HEK293 (cell line): ENCODE results near the gene CMIP.

Source experiments
- CTCF ChIA-PET: fragments of 350-600 bp; formaldehyde crosslinking; extraction: SDS; loops from one replicate; lab custom pipeline; 2021; ENCODE audit warnings: antibody characterized with exemption; lab: Yijun Ruan, JAX
- POLR2A ChIA-PET: fragments of 300-600 bp; formaldehyde crosslinking; extraction: SDS; loops from one replicate; lab custom pipeline; 2020; ENCODE audit warnings: antibody characterized with exemption, inconsistent platforms; lab: Yijun Ruan, JAX
- H3K27ac ChIP-seq: fragments of 200-500 bp; sonication (Bioruptor generic); 2 replicates; pipeline ENCODE4 v1.5.1; 2014; ENCODE audit warnings: low read depth, low read length, control low read depth, inconsistent platforms; ENCODE audit errors: extremely low read depth
- H3K36me3 ChIP-seq, 2 experiments: fragments of 200-500 bp in 1 of 2; sonication (Bioruptor generic) in 1 of 2; 1 replicate in 1 of 2; 2 replicates in 1 of 2; pipeline ENCODE4 v1.5.1; 2014 to 2017; ENCODE audit warnings: inconsistent platforms in 2 of 2, low read length in 2 of 2; ENCODE audit not compliant: control insufficient read depth in 2 of 2, insufficient read depth in 1 of 2
- H3K4me1 ChIP-seq: fragments of 200-500 bp; sonication (Bioruptor generic); 2 replicates; pipeline ENCODE4 v1.5.1; 2014; ENCODE audit warnings: mild to moderate bottlenecking, low read length, inconsistent platforms; ENCODE audit not compliant: control insufficient read depth, insufficient read depth
- H3K4me3 ChIP-seq: 2 replicates; pipeline ENCODE4 v1.5.1; 2011; ENCODE audit warnings: low read depth, mild to moderate bottlenecking, control low read depth, low read length, moderate library complexity
- H3K9me3 ChIP-seq: fragments of 200-500 bp; sonication (Bioruptor generic); 2 replicates; pipeline ENCODE4 v1.5.1; 2014; ENCODE audit warnings: low read depth, low read length, inconsistent platforms; ENCODE audit not compliant: control insufficient read depth, insufficient read depth
- BCL6B ChIP-seq: fragments of 450-650 bp; formaldehyde crosslinking; IDR thresholded peaks from 2 replicates; pipeline ENCODE4 v1.5.1; 2017; ENCODE audit warnings: missing biosample characterization, missing genetic modification characterization
- KLF17 ChIP-seq: fragments of 450-650 bp; formaldehyde crosslinking; IDR thresholded peaks from 2 replicates; pipeline ENCODE4 v1.5.1; 2016; ENCODE audit warnings: missing biosample characterization, missing genetic modification characterization
- OSR2 ChIP-seq: fragments of 450-650 bp; formaldehyde crosslinking; IDR thresholded peaks from 2 replicates; pipeline ENCODE4 v1.5.1; 2016; ENCODE audit warnings: missing biosample characterization, missing genetic modification characterization
- SP7 ChIP-seq: fragments of 450-650 bp; formaldehyde crosslinking; IDR thresholded peaks from 2 replicates; pipeline ENCODE4 v1.5.1; 2016; ENCODE audit warnings: missing biosample characterization, missing genetic modification characterization
- ZEB2 ChIP-seq: fragments of 450-650 bp; formaldehyde crosslinking; IDR thresholded peaks from 2 replicates; pipeline ENCODE4 v1.5.1; 2016; ENCODE audit warnings: missing biosample characterization, missing genetic modification characterization
- ZIC2 ChIP-seq: fragments of 450-650 bp; formaldehyde crosslinking; IDR thresholded peaks from 2 replicates; pipeline ENCODE4 v1.5.1; 2016; ENCODE audit warnings: missing biosample characterization, missing genetic modification characterization
- ZNF529 ChIP-seq: fragments of 450-650 bp; formaldehyde crosslinking; IDR thresholded peaks from 2 replicates; pipeline ENCODE4 v1.5.1; 2017; ENCODE audit warnings: missing genetic modification characterization, missing biosample characterization; ENCODE audit not compliant: insufficient replicate concordance
- TF ChIP-seq, protein P1 (sequence below): fragments of 450-650 bp; formaldehyde crosslinking; IDR thresholded peaks from 2 replicates; pipeline ENCODE4 v1.5.1; 2016; ENCODE audit warnings: missing biosample characterization, missing genetic modification characterization
- TF ChIP-seq, protein P2 (sequence below): fragments of 450-650 bp; formaldehyde crosslinking; IDR thresholded peaks from 2 replicates; pipeline ENCODE4 v1.5.1; 2017; ENCODE audit warnings: missing biosample characterization, mild to moderate bottlenecking, missing genetic modification characterization, moderate library complexity
- TF ChIP-seq, protein P3 (sequence below): fragments of 450-650 bp; formaldehyde crosslinking; IDR thresholded peaks from 2 replicates; pipeline ENCODE4 v1.5.1; 2016; ENCODE audit warnings: missing biosample characterization, missing genetic modification characterization

The CMIP gene

GRCh38 chr16:81492311-81492761 lies 47.7 kb downstream of the CMIP start (continued):
- TF ChIP-seq ZEB2 (tag by site-specific recombination): no peak

DNA sequence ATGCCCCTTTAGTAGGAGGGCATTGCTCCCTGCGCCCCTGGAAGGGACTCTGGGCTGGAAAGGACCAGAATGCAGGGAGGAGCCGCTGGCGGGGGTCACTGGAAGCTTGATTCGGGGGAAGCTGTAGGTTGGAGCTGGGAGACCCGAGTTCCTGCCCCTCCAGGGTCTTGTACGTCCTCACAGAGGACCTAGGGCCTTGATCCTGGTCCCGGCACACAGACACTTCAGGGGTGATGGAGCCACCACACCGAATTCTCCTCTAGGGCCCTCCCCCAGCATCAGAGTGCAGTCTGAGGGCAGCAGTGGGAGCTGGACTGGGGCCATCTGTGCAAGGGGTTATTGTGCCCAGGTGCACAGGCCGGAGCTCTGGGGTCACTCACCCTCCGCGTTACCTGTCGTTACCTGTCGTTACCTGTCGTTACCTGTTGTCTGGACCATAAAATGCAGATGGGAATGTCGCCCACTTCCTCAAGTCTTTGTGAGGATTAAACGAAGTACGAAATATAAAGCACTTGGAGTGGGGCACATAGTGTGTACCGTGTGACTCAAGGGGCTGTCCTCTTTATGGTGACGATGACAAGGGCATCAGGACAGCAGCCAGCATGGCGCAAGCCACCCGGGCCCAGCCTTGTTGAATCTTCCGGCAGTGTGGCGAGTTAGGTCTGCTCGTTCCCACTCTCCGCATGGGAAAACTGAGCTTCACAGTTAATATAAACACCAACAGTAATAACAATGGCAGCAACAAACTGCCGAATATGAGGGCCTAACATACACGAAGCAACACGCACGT lies 48.6 kb downstream of the CMIP start:
- Histone ChIP-seq H3K4me3 (no peak overlapping the region), H3K9me3 (no peaks in the 10 kb centered on the region), H3K36me3 (no peaks in the 10 kb centered on the region), H3K27ac (no peak overlapping the region), H3K4me1 (no peaks in the 10 kb centered on the region; the same call in 1 of the 2 replicates)
- ChIA-PET CTCF (no interaction called here), POLR2A (no interaction called here)
- TF ChIP-seq ZNF529 (tag by site-specific recombination) (no peak), ZEB2 (tag by site-specific recombination) (peak; percentile 58; the same call in 1 of the 2 replicates)

DNA sequence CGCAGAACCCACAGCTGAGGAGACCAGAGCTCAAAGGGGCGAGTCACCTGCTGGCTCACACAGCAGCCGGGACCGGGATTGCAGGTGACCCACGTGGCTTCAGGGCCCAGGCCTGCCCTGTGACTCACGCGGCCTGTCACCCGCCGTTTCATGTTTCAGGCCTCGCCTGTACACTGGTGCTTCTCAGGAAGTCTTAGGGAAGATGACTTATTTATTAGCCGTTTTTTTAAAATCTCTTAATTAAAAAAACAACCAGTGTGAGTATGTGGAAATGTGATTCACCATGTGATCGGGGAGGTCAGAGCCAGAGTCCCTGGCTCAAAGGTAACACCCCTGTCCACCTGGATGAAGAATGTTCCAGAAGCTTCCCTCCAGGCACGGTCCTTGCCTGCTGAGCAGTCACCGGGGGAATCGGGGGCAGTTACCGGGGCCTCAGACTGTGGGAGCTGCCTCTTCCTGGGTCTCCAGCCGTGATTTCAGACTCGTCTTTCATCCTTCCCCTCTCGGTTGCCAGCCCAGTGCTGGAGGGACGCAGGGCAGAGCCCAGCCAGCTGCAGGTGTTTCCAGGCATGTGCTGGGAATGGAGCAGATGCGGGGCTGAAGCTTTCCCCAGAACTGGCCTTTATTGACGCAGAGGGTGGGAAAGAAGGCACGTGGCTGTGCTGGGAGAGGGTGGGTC lies 49.3 kb downstream of the CMIP start:
- H3K9me3 ChIP-seq: no peaks in the 10 kb centered on the region
- peak; percentile 68 for TF ChIP-seq ZIC2
- peak; percentile 36; the same call in 1 of the 2 replicates for TF ChIP-seq SP7 (tag by site-specific recombination)
- no peak for TF ChIP-seq BCL6B (tag by site-specific recombination)
- TF ChIP-seq, protein P1, sequence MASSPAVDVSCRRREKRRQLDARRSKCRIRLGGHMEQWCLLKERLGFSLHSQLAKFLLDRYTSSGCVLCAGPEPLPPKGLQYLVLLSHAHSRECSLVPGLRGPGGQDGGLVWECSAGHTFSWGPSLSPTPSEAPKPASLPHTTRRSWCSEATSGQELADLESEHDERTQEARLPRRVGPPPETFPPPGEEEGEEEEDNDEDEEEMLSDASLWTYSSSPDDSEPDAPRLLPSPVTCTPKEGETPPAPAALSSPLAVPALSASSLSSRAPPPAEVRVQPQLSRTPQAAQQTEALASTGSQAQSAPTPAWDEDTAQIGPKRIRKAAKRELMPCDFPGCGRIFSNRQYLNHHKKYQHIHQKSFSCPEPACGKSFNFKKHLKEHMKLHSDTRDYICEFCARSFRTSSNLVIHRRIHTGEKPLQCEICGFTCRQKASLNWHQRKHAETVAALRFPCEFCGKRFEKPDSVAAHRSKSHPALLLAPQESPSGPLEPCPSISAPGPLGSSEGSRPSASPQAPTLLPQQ (tag by site-specific recombination): 0 out of 2 replicates have a peak, but pooled peaks have one; percentile 39
- TF ChIP-seq, protein P2, sequence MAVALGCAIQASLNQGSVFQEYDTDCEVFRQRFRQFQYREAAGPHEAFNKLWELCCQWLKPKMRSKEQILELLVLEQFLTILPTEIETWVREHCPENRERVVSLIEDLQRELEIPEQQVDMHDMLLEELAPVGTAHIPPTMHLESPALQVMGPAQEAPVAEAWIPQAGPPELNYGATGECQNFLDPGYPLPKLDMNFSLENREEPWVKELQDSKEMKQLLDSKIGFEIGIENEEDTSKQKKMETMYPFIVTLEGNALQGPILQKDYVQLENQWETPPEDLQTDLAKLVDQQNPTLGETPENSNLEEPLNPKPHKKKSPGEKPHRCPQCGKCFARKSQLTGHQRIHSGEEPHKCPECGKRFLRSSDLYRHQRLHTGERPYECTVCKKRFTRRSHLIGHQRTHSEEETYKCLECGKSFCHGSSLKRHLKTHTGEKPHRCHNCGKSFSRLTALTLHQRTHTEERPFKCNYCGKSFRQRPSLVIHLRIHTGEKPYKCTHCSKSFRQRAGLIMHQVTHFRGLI (tag by site-specific recombination): peak; percentile 85
- 0 out of 2 replicates have a peak, but pooled peaks have one; percentile 10 for TF ChIP-seq KLF17 (tag by site-specific recombination)
- peak; percentile 46; the same call in 1 of the 2 replicates for TF ChIP-seq OSR2 (tag by site-specific recombination)
- TF ChIP-seq, protein P3, sequence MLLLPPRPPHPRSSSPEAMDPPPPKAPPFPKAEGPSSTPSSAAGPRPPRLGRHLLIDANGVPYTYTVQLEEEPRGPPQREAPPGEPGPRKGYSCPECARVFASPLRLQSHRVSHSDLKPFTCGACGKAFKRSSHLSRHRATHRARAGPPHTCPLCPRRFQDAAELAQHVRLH (tag by site-specific recombination): no peak
- TF ChIP-seq, all 188 proteins: peak for 6
- Histone ChIP-seq H3K36me3 (peaks cover 0 to 4% of the 10 kb centered on the region in 2 experiments; a peak in 1 of 3 replicates), H3K4me1 (no peaks in the 10 kb centered on the region), H3K27ac (no peak overlapping the region), H3K4me3 (no peak overlapping the region)
- POLR2A ChIA-PET: no interaction called here
- CTCF ChIA-PET: interaction anchor here (0.6 kb wide), 2 partner anchors 56 to 65 kb away, joined by 3 to 4 read pairs; no protein-coding TSS in a partner anchor
